OCI-LY3 (cell line): ENCODE measurements around the gene RAB20.

Experiments used
- H2AFZ ChIP-seq: fragments of 200-600, 300-600 bp; shearing (Covaris generic); 2 replicates; pipeline ENCODE4 v1.6.0; 2014; ENCODE audit warnings: antibody characterized with exemption, low read depth, low read length
- H3K27ac ChIP-seq: fragments of 200-600, 300-600 bp; sonication (generic); 2 replicates; pipeline ENCODE4 v1.5.1; 2014; ENCODE audit warnings: mild to moderate bottlenecking, low read length, moderate library complexity, mixed read lengths
- H3K27me3 ChIP-seq: fragments of 200-600, 300-600 bp; sonication (generic); 2 replicates; pipeline ENCODE4 v1.6.1; 2014; ENCODE audit warnings: low read depth, low read length, mixed read lengths
- H3K36me3 ChIP-seq: fragments of 200-600, 300-600 bp; sonication (generic); replicated peaks from 2 replicates; pipeline ENCODE3; 2014; ENCODE audit warnings: low read depth, low read length, mixed read lengths
- H3K4me1 ChIP-seq: fragments of 300-600, 200-600 bp; sonication (generic); 2 replicates; pipeline ENCODE4 v1.6.1; 2014; ENCODE audit warnings: low read length, mixed read lengths
- H3K4me2 ChIP-seq: fragments of 200-600, 300-600 bp; sonication (generic); 2 replicates; pipeline ENCODE4 v1.6.1; 2014; ENCODE audit warnings: low read length, mixed read lengths
- H3K4me3 ChIP-seq: fragments of 300-600, 200-600 bp; sonication (generic); 2 replicates; pipeline ENCODE4 v1.5.1; 2014; ENCODE audit warnings: antibody characterized with exemption, mild to moderate bottlenecking, low read length, moderate library complexity
- H3K79me2 ChIP-seq: fragments of 300-600, 200-600 bp; shearing (Covaris generic); 2 replicates; pipeline ENCODE4 v1.6.1; 2014; ENCODE audit warnings: mild to moderate bottlenecking, low read length, mixed read lengths
- H3K9ac ChIP-seq: fragments of 300-600, 200-600 bp; shearing (Covaris generic); 2 replicates; pipeline ENCODE4 v1.6.0; 2014; ENCODE audit warnings: mild to moderate bottlenecking, low read length, moderate library complexity
- H3K9me3 ChIP-seq: fragments of 200-600, 300-600 bp; shearing (Covaris generic); 2 replicates; pipeline ENCODE4 v1.6.1; 2014; ENCODE audit warnings: low read length, mixed read lengths; ENCODE audit not compliant: insufficient read depth
- H4K20me1 ChIP-seq: fragments of 200-600, 300-600 bp; sonication (generic); 2 replicates; pipeline ENCODE4 v1.6.1; 2016; ENCODE audit warnings: low read length, mixed read lengths; ENCODE audit not compliant: insufficient read depth
- CTCF ChIP-seq: fragments of 200-600, 300-600 bp; sonication (generic); IDR thresholded peaks from 2 replicates; pipeline ENCODE4 v1.5.1; 2014; ENCODE audit warnings: antibody characterized with exemption, low read length, low read depth
- EZH2phosphoT487 ChIP-seq: fragments of 200-600 bp; shearing (Covaris generic); IDR thresholded peaks from 2 replicates; pipeline ENCODE4 v1.6.1; 2018; ENCODE audit warnings: antibody characterized with exemption, mixed run types, low read depth

Gene RAB20

GRCh38 chr13:110605132-110605531 lies 43.6 kb upstream of the RAB20 start:
- TF ChIP-seq EZH2phosphoT487 (no peak), CTCF (no peak)
- Histone ChIP-seq H4K20me1 (no peaks in the 10 kb centered on the region), H2AFZ (no peak overlapping the region)

GRCh38 chr13:110600980-110601379 lies 39.5 kb upstream of the RAB20 start:
- H3K9me3 ChIP-seq = no peaks in the 10 kb centered on the region
- TF ChIP-seq EZH2phosphoT487 (no peak), CTCF (no peak)
- no peaks in the 10 kb centered on the region for H3K4me1 ChIP-seq

More at GRCh38 chr13:110605132-110605531, 43.6 kb upstream of the RAB20 start:
- H3K4me2 ChIP-seq = no peak overlapping the region
- H3K9ac ChIP-seq = no peak overlapping the region
- H3K79me2 ChIP-seq = no peaks in the 10 kb centered on the region
- no peaks in the 10 kb centered on the region for H3K36me3 ChIP-seq
- H3K4me3 ChIP-seq = no peak overlapping the region
- H3K27me3 ChIP-seq = peaks cover 6% of the 10 kb centered on the region; the same call in 1 of the 2 replicates
- H3K27ac ChIP-seq = no peak overlapping the region
- H3K9me3 ChIP-seq = no peaks in the 10 kb centered on the region
- H3K4me1 ChIP-seq = peaks cover 9% of the 10 kb centered on the region

GRCh38 chr13:110600261-110600819 lies 38.8 kb upstream of the RAB20 start:
- no peak overlapping the region for H3K9ac ChIP-seq
- no peaks in the 10 kb centered on the region for H3K36me3 ChIP-seq
- H3K27me3 ChIP-seq = peaks cover 6% of the 10 kb centered on the region; the same call in 1 of the 2 replicates
- no peak overlapping the region for H2AFZ ChIP-seq
- no peak overlapping the region for H3K4me3 ChIP-seq
- no peaks in the 10 kb centered on the region for H3K9me3 ChIP-seq
- H3K4me2 ChIP-seq = no peak overlapping the region
- no peaks in the 10 kb centered on the region for H3K79me2 ChIP-seq
- H3K27ac ChIP-seq = no peak overlapping the region
- no peaks in the 10 kb centered on the region for H4K20me1 ChIP-seq
- TF ChIP-seq CTCF (no peak), EZH2phosphoT487 (no peak)
- H3K4me1 ChIP-seq = no peaks in the 10 kb centered on the region

More at GRCh38 chr13:110600980-110601379, 39.5 kb upstream of the RAB20 start:
- Histone ChIP-seq H3K27ac (no peak overlapping the region), H3K9ac (no peak overlapping the region), H3K27me3 (peaks cover 6% of the 10 kb centered on the region; the same call in 1 of the 2 replicates), H4K20me1 (no peaks in the 10 kb centered on the region), H3K79me2 (no peaks in the 10 kb centered on the region), H3K4me3 (no peak overlapping the region), H3K36me3 (no peaks in the 10 kb centered on the region), H2AFZ (no peak overlapping the region), H3K4me2 (no peak overlapping the region)

- no peaks in the 10 kb centered on the region for H4K20me1 ChIP-seq
- no peak overlapping the region for H3K4me3 ChIP-seq
- H3K4me1 ChIP-seq = peaks cover 7% of the 10 kb centered on the region
- H2AFZ ChIP-seq = no peak overlapping the region
- no peak for TF ChIP-seq EZH2phosphoT487
- no peak for TF ChIP-seq CTCF
- H3K9me3 ChIP-seq = no peaks in the 10 kb centered on the region
- no peak overlapping the region for H3K27ac ChIP-seq
- no peaks in the 10 kb centered on the region for H3K36me3 ChIP-seq
- H3K79me2 ChIP-seq = no peaks in the 10 kb centered on the region
- peaks cover 6% of the 10 kb centered on the region; the same call in 1 of the 2 replicates for H3K27me3 ChIP-seq
- H3K9ac ChIP-seq = no peak overlapping the region
- H3K4me2 ChIP-seq = no peak overlapping the region
Measured at GRCh38 chr13:110597041-110597689, 35.6 kb upstream of the RAB20 start.
